ENCODE results near the gene CCT4.

The CCT4 gene

DNA sequence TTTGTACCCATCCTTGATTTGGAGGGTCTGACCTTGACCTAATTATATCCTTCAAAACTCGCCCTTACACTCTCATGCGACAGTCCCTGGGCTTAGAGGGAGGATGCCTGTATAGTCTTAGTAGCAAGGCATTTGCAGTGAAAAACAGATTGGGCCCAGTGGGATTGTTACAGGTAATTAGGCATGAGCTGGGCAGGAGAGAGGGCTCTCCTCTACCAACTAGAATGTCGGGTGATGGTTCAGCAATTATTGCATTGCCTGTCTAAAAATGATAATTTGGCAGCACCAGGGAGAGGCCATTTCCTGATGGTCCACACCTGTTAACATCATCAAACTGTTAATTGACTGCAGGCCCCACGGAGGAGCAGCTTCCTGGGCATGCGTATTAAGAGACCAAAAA is 49.4 kb upstream of the CCT4 start:
- POLR2A ChIA-PET: no interaction called here
- TF ChIP-seq SCRT2 (tag by site-specific recombination; IDR thresholded peaks at IDR 0.05) (0 out of 2 replicates have a peak, but pooled peaks have one; percentile 29), ZNF10 (tag by site-specific recombination; IDR thresholded peaks at IDR 0.05) (no peak)

DNA sequence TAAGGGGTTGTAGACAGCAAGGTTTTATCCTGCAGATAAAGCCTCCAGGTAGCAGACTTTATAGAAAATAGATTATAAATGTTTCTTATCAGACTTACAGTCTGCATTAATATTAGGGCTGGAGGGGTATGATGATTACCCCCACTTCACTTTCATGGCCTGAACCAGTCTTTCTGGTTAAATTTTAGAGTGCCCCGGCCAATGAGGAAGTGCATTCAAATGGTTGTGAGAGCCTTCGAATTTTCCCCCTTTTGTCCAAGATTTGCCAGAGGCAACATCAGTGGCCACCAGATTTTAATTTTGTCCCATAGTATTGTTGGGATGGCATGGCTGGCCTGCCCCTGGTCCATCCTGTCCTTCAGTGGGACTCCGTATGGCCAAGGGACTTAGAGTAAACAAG is 48.6 kb upstream of the CCT4 start:
- no peak for TF ChIP-seq YY2 (tag by site-specific recombination; IDR thresholded peaks at IDR 0.05)
- no peak for TF ChIP-seq ZNF530 (tag by site-specific recombination; IDR thresholded peaks at IDR 0.05; ENCODE audit: low read depth)
- TF ChIP-seq, protein P1, sequence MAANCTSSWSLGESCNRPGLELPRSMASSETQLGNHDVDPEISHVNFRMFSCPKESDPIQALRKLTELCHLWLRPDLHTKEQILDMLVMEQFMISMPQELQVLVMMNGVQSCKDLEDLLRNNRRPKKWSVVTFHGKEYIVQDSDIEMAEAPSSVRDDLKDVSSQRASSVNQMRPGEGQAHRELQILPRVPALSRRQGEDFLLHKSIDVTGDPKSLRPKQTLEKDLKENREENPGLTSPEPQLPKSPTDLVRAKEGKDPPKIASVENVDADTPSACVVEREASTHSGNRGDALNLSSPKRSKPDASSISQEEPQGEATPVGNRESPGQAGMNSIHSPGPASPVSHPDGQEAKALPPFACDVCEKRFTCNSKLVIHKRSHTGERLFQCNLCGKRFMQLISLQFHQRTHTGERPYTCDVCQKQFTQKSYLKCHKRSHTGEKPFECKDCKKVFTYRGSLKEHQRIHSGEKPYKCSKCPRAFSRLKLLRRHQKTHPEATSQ (tag by site-specific recombination; IDR thresholded peaks at IDR 0.05): no peak
- no peak for TF ChIP-seq ZNF266 (tag by site-specific recombination; IDR thresholded peaks at IDR 0.05; ENCODE audit: low read depth)
- no peak for TF ChIP-seq GLIS1 (tag by site-specific recombination; IDR thresholded peaks at IDR 0.05)
- no peak for TF ChIP-seq ZNF184 (tag by site-specific recombination; IDR thresholded peaks at IDR 0.05)
- peaks cover 3% of the 10 kb centered on the region; the same call in 1 of the 2 replicates for H3K4me1 ChIP-seq (ENCODE audit: control insufficient read depth, insufficient read depth, low read length)
- no peaks in the 10 kb centered on the region for H3K9me3 ChIP-seq (ENCODE audit: control insufficient read depth, insufficient read depth, low read depth, low read length)
- H3K27ac ChIP-seq (ENCODE audit: extremely low read depth, low read depth, low read length): no peak overlapping the region
- no peak overlapping the region for H3K4me3 ChIP-seq (ENCODE audit: low read depth, low read length)
- ChIA-PET POLR2A (no interaction called here), CTCF (interaction anchor here (1.3 kb wide), 1 partner anchor 18 kb away, joined by 6 read pairs; no protein-coding TSS in a partner anchor)
- H3K36me3 ChIP-seq (ENCODE audit: control insufficient read depth in 2 of 2, insufficient read depth in 1 of 2, low read length in 2 of 2): no peaks in the 10 kb centered on the region

More for the DNA sequence above, 49.4 kb upstream of the CCT4 start:
- no peaks in the 10 kb centered on the region for H3K9me3 ChIP-seq (ENCODE audit: control insufficient read depth, insufficient read depth, low read depth, low read length)
- H3K4me1 ChIP-seq (ENCODE audit: control insufficient read depth, insufficient read depth, low read length): peaks cover 3% of the 10 kb centered on the region; the same call in 1 of the 2 replicates
- H3K4me3 ChIP-seq (ENCODE audit: low read depth, low read length): no peak overlapping the region
- CTCF ChIA-PET: interaction anchor here (0.6 to 1.3 kb wide), 3 partner anchors 19 to 511 kb away, joined by 3 to 6 read pairs (median 5); no protein-coding TSS in a partner anchor
- no peaks in the 10 kb centered on the region for H3K36me3 ChIP-seq (ENCODE audit: control insufficient read depth in 2 of 2, insufficient read depth in 1 of 2, low read length in 2 of 2)
- no peak overlapping the region for H3K27ac ChIP-seq (ENCODE audit: extremely low read depth, low read depth, low read length)

DNA sequence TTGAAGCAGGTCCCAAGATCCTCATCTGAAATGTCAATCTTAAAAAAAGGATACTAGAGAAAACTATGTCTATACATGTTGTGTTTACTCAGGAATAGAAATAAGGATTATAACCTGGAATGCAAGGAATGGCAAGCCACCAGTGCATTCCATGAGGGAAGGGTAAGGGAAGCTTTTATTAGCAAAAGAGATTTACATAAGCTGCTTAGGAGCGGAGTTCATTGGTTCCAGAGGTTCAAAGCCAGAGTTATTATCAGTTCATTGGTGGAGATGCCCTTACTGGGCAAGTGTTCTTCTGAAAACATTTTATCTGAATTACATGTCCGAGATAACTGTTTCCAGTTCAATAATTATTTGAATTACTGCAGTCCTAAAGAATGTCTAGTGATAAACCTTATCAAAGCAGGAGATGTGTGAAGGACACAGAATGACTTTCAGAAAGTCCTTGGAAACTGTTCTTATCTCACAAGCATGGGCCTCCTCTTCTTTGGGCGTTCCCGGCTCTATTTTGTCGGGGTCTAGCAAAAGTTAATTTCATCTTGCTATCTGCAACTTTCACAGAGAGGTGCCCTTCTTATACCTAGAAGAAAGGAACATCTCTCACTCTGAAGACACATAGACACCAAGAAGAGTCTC is 40.5 kb upstream of the CCT4 start:
- no peaks in the 10 kb centered on the region; a peak in 1 of 3 replicates for H3K36me3 ChIP-seq (ENCODE audit: control insufficient read depth in 2 of 2, insufficient read depth in 1 of 2, low read length in 2 of 2)
- no peaks in the 10 kb centered on the region for H3K9me3 ChIP-seq (ENCODE audit: control insufficient read depth, insufficient read depth, low read depth, low read length)
- H3K4me1 ChIP-seq (ENCODE audit: control insufficient read depth, insufficient read depth, low read length): no peaks in the 10 kb centered on the region
- POLR2A ChIA-PET: no interaction called here
- no peak overlapping the region for H3K27ac ChIP-seq (ENCODE audit: extremely low read depth, low read depth, low read length)
- CTCF ChIA-PET: no interaction called here
- H3K4me3 ChIP-seq (ENCODE audit: low read depth, low read length): no peak overlapping the region
- TF ChIP-seq BCL11B (tag by site-specific recombination; IDR thresholded peaks at IDR 0.05; ENCODE audit: low read depth) (no peak), YY1 (tag by site-specific recombination; IDR thresholded peaks at IDR 0.05) (no peak)

DNA sequence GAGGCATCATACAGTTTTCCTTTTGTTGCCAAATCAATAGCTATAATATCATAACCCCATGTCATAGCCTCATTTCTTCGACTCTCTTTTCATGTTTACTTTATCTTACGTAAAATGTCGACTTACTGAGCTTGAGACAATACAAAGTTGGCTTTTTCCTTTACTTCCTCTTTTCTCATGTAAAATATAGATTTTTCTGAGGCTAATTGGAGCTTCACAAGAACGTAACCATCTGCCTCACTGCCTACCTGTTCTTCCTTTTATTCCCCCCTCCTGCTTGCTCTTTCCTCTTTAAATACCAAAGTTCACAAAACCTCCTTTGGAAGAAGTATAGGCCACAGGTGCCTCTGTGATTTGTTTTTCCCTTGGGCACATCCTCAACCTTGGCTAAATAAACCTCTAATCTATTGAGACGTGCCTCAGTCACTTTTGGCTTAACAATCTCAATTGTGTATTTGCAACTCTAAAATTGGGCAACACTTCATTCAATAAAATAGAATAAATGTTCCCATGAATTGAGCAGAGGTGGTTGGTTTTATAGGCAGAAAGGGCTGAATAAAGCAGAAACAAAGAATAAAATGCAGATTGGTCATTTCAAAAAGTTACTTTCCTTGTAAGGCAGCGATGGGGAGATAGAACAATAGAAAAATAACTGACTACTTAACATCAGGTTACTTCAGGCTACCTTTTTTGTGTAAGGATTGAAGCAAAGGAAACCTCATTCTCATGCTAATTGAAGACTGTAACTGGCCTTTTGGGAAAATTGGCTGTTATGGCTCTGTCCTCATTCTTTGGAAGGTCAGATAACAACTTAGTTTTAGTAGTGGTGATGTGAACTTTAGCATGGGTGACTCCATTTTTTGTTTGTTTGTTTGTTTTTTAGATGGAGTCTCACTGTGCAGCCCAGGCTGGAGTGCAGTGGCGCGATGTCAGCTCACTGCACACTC is 38.3 kb upstream of the CCT4 start:
- Histone ChIP-seq H3K4me1 (ENCODE audit: control insufficient read depth, insufficient read depth, low read length) (no peaks in the 10 kb centered on the region), H3K9me3 (ENCODE audit: control insufficient read depth, insufficient read depth, low read depth, low read length) (no peaks in the 10 kb centered on the region), H3K36me3 (ENCODE audit: control insufficient read depth in 2 of 2, insufficient read depth in 1 of 2, low read length in 2 of 2) (no peaks in the 10 kb centered on the region; a peak in 1 of 3 replicates), H3K27ac (ENCODE audit: extremely low read depth, low read depth, low read length) (no peak overlapping the region), H3K4me3 (ENCODE audit: low read depth, low read length) (no peak overlapping the region)
- ChIA-PET CTCF (interaction anchor here (0.6 kb wide), 2 partner anchors 13 to 270 kb away, joined by 3 to 6 read pairs; no protein-coding TSS in a partner anchor), POLR2A (no interaction called here)
- TF ChIP-seq, protein P2, sequence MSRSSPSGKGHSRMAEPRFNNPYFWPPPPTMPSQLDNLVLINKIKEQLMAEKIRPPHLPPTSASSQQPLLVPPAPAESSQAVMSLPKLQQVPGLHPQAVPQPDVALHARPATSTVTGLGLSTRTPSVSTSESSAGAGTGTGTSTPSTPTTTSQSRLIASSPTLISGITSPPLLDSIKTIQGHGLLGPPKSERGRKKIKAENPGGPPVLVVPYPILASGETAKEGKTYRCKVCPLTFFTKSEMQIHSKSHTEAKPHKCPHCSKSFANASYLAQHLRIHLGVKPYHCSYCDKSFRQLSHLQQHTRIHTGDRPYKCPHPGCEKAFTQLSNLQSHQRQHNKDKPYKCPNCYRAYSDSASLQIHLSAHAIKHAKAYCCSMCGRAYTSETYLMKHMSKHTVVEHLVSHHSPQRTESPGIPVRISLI (tag by site-specific recombination; IDR thresholded peaks at IDR 0.05): no peak
- TF ChIP-seq ZNF561 (tag by site-specific recombination; IDR thresholded peaks at IDR 0.05; ENCODE audit: borderline replicate concordance): no peak
- TF ChIP-seq ZBTB20 (tag by site-specific recombination; IDR thresholded peaks at IDR 0.05): no peak
- TF ChIP-seq FEZF1 (tag by site-specific recombination; IDR thresholded peaks at IDR 0.05): no peak
- TF ChIP-seq ZNF830 (tag by site-specific recombination; IDR thresholded peaks at IDR 0.05; ENCODE audit: low read depth): no peak
- TF ChIP-seq ZNF629 (tag by site-specific recombination; IDR thresholded peaks at IDR 0.05): no peak
- TF ChIP-seq, protein P3, sequence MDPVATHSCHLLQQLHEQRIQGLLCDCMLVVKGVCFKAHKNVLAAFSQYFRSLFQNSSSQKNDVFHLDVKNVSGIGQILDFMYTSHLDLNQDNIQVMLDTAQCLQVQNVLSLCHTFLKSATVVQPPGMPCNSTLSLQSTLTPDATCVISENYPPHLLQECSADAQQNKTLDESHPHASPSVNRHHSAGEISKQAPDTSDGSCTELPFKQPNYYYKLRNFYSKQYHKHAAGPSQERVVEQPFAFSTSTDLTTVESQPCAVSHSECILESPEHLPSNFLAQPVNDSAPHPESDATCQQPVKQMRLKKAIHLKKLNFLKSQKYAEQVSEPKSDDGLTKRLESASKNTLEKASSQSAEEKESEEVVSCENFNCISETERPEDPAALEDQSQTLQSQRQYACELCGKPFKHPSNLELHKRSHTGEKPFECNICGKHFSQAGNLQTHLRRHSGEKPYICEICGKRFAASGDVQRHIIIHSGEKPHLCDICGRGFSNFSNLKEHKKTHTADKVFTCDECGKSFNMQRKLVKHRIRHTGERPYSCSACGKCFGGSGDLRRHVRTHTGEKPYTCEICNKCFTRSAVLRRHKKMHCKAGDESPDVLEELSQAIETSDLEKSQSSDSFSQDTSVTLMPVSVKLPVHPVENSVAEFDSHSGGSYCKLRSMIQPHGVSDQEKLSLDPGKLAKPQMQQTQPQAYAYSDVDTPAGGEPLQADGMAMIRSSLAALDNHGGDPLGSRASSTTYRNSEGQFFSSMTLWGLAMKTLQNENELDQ (tag by site-specific recombination; IDR thresholded peaks at IDR 0.05; ENCODE audit: low read depth): no peak
- TF ChIP-seq ZNF626 (tag by site-specific recombination; IDR thresholded peaks at IDR 0.05): no peak
- TF ChIP-seq, protein P4, sequence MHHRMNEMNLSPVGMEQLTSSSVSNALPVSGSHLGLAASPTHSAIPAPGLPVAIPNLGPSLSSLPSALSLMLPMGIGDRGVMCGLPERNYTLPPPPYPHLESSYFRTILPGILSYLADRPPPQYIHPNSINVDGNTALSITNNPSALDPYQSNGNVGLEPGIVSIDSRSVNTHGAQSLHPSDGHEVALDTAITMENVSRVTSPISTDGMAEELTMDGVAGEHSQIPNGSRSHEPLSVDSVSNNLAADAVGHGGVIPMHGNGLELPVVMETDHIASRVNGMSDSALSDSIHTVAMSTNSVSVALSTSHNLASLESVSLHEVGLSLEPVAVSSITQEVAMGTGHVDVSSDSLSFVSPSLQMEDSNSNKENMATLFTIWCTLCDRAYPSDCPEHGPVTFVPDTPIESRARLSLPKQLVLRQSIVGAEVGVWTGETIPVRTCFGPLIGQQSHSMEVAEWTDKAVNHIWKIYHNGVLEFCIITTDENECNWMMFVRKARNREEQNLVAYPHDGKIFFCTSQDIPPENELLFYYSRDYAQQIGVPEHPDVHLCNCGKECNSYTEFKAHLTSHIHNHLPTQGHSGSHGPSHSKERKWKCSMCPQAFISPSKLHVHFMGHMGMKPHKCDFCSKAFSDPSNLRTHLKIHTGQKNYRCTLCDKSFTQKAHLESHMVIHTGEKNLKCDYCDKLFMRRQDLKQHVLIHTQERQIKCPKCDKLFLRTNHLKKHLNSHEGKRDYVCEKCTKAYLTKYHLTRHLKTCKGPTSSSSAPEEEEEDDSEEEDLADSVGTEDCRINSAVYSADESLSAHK (tag by site-specific recombination; IDR thresholded peaks at IDR 0.05): no peak

All from HEK293 (cell line).